K562 (cell line): ENCODE data around the gene INPP4B. TPM values are rescaled to one million over a fixed set of nuclear protein-coding genes. Genes with fewer than 3 reads are reported as not detected.

Experiments used
- ATAC-seq: fragments of 200-7000 bp; cut with Tn5 transposase; 3 replicates; pipeline ENCODE4 v1.9.1; 2020; ENCODE audit warnings: moderate library complexity
- BruUV-seq: library from RNA; stranded (reverse); fragments of 400-500 nt; replicated peaks from 2 replicates; lab custom pipeline; 2021; lab: Mats Ljungman, UMichigan
- CTCF ChIA-PET: fragments of 300-600 bp; formaldehyde crosslinking; extraction: SDS; loops from one replicate; lab custom pipeline; 2021; ENCODE audit warnings: low intra/inter-chr PET ratio; lab: Yijun Ruan, JAX
- POLR2A ChIA-PET: fragments of 300-600, 350-650 bp; sonication (Branson Sonifier 250); formaldehyde crosslinking; extraction: SDS; loops from one replicate; lab custom pipeline; 2021; ENCODE audit warnings: antibody characterized with exemption, inconsistent platforms; lab: Yijun Ruan, JAX
- DNase-seq, 4 experiments: peaks; one replicate each; pipeline versions ENCODE4 v3.0.0 to v3.0.0-alpha.2; 2011 to 2018; ENCODE audit warnings: low spot score in 3 of 4, mixed read lengths in 3 of 4; ENCODE audit errors: extremely low read depth in 1 of 4
- FAIRE-seq: peaks from 2 replicates; lab custom pipeline; 2011; peaks lifted over from hg19 to GRCh38; lab: Jason Lieb, UNC
- H2AFZ ChIP-seq: 2 replicates; pipeline ENCODE4 v1.6.0; 2011; ENCODE audit warnings: low read depth, low read length, control low read depth, inconsistent platforms
- H3K27ac ChIP-seq: fragments of 200-600 bp; 3 replicates; pipeline ENCODE4 v1.8.0; 2011; ENCODE audit warnings: low read depth, mild to moderate bottlenecking, control low read depth, inconsistent platforms, low read length, moderate library complexity, mixed read lengths; ENCODE audit errors: extremely low read depth
- H3K27me3 ChIP-seq, 2 experiments: fragments of 300-600 bp in 1 of 2; 2 replicates in 1 of 2; 3 replicates in 1 of 2; pipeline versions ENCODE4 v1.6.0 to v1.8.0; 2011; ENCODE audit warnings: inconsistent platforms in 2 of 2, low read length in 2 of 2, mild to moderate bottlenecking in 1 of 2, mixed read lengths in 1 of 2, moderate library complexity in 1 of 2; ENCODE audit not compliant: control insufficient read depth in 2 of 2, insufficient read depth in 2 of 2
- H3K36me3 ChIP-seq: fragments of 300-600 bp; 3 replicates; pipeline ENCODE4 v1.8.0; 2011; ENCODE audit warnings: mild to moderate bottlenecking, low read length, inconsistent platforms; ENCODE audit not compliant: control insufficient read depth, insufficient read depth
- H3K4me1 ChIP-seq, 2 experiments: fragments of 200-600 bp in 1 of 2; replicated peaks in 1 of 2; 2 replicates in 1 of 2; 3 replicates in 1 of 2; pipeline versions ENCODE4 v1.5.1 to v1.8.0; 2011; ENCODE audit warnings: inconsistent platforms in 2 of 2, low read length in 2 of 2, mild to moderate bottlenecking in 1 of 2, mixed read lengths in 1 of 2, moderate library complexity in 1 of 2; ENCODE audit not compliant: control insufficient read depth in 2 of 2, insufficient read depth in 2 of 2
- H3K4me2 ChIP-seq: 2 replicates; pipeline ENCODE4 v1.6.1; 2011; ENCODE audit warnings: low read length, control low read depth, inconsistent platforms, mixed read lengths; ENCODE audit not compliant: insufficient read depth
- H3K4me3 ChIP-seq: fragments of 200-600 bp; sonication (generic), shearing (Covaris generic); 2 replicates; pipeline ENCODE4 v1.5.1; 2016; ENCODE audit warnings: control low read depth, inconsistent platforms
- H3K79me2 ChIP-seq: fragments of 200-600 bp; 3 replicates; pipeline ENCODE4 v1.8.0; 2011; ENCODE audit warnings: low read length, inconsistent platforms; ENCODE audit not compliant: control insufficient read depth, insufficient read depth
- H3K9ac ChIP-seq, 2 experiments: 2 replicates each; pipeline versions ENCODE4 v1.6.0 to v1.6.1; 2011; ENCODE audit warnings: low read depth in 2 of 2, low read length in 2 of 2, control low read depth in 1 of 2, inconsistent platforms in 1 of 2, mild to moderate bottlenecking in 1 of 2, mixed read lengths in 1 of 2; ENCODE audit not compliant: insufficient read depth in 1 of 2
- H3K9me1 ChIP-seq: one replicate; pipeline ENCODE4 v1.6.0; 2011; ENCODE audit warnings: inconsistent platforms, mild to moderate bottlenecking, low read length, moderate library complexity; ENCODE audit not compliant: control insufficient read depth, insufficient read depth
- H3K9me3 ChIP-seq: replicated peaks from 2 replicates; pipeline ENCODE4 v1.5.1; 2011; ENCODE audit warnings: low read depth, low read length, inconsistent platforms; ENCODE audit not compliant: control insufficient read depth, insufficient read depth
- H4K20me1 ChIP-seq: replicated peaks from 2 replicates; pipeline ENCODE4 v1.6.1; 2011; ENCODE audit warnings: low read length, inconsistent platforms, mixed read lengths; ENCODE audit not compliant: control insufficient read depth, insufficient read depth
- ATF1 ChIP-seq, 2 experiments: fragments of 450-650 bp in 1 of 2; IDR thresholded peaks; 2 replicates each; pipeline ENCODE4 v1.6.1; 2016; ENCODE audit warnings: missing compliant biosample characterization in 1 of 2, missing genetic modification characterization in 1 of 2
- GATAD2A ChIP-seq: fragments of 450-650 bp; IDR thresholded peaks from 2 replicates; pipeline ENCODE4 v1.6.1; 2017
- MEIS2 ChIP-seq: fragments of 450-650 bp; IDR thresholded peaks from 2 replicates; pipeline ENCODE4 v1.6.1; 2014; ENCODE audit warnings: mild to moderate bottlenecking; ENCODE audit not compliant: partially characterized antibody
- RBM25 ChIP-seq: fragments of 200-400 bp; formaldehyde crosslinking; IDR thresholded peaks from 2 replicates; pipeline ENCODE4 v1.6.1; 2018; ENCODE audit warnings: low read length, low read depth, moderate library complexity; ENCODE audit not compliant: severe bottlenecking
- SOX6 ChIP-seq: fragments of 450-650 bp; IDR thresholded peaks from 2 replicates; pipeline ENCODE4 v1.6.1; 2014; ENCODE audit warnings: mild to moderate bottlenecking
- TCF7L2 ChIP-seq: fragments of 150-350 bp; IDR thresholded peaks from 2 replicates; pipeline ENCODE4 v1.6.1; 2016; ENCODE audit warnings: low read depth, mild to moderate bottlenecking, low read length, moderate library complexity
- ZC3H11A ChIP-seq: IDR thresholded peaks from 2 replicates; pipeline ENCODE4 v1.6.1; 2012; ENCODE audit warnings: low read depth, low read length, improper control_type of control experiment
- ZFP91 ChIP-seq: sonication (generic); formaldehyde crosslinking; IDR thresholded peaks from 2 replicates; pipeline ENCODE4 v1.8.0; 2022; ENCODE audit warnings: mild to moderate bottlenecking, missing genetic modification reagents
- ZFX ChIP-seq: sonication (generic); formaldehyde crosslinking; IDR thresholded peaks from 2 replicates; pipeline ENCODE4 v1.8.0; 2022; ENCODE audit warnings: mild to moderate bottlenecking, missing genetic modification reagents, moderate library complexity
- ZNF717 ChIP-seq: fragments of 250-450 bp; sonication (Bioruptor Pico); IDR thresholded peaks from 2 replicates; pipeline ENCODE4 v1.5.0; 2021
- WGBS: fragments of 100-300 bp; shearing (Covaris generic); methylation state at CpG from one replicate; pipeline ENCODE4 v1.1.6; 2016; ENCODE audit warnings: low coverage, mixed read lengths; ENCODE audit not compliant: insufficient coverage; ENCODE audit errors: missing lambda C conversion rate; 5-methylcytosine and 5-hydroxymethylcytosine counted together
- in situ Hi-C: fragments of 300-500 bp; cut with MboI; formaldehyde crosslinking; loops from 4 replicates; pipeline ENCODE4 v1.15.0; 2018; ENCODE audit warnings: inconsistent platforms, mixed read lengths
- intact Hi-C: fragments of 100-400 bp; cut with micrococcal nuclease; formaldehyde crosslinking; loops from 2 replicates; pipeline ENCODE4 v1.14.2; 2022
- polyA plus RNA-seq, 8 experiments: library from polyadenylated mRNA; depleted of rRNA in 4 of 8; stranded (reverse) in 5 of 8; unstranded in 3 of 8; fragments of >200 nt; fragmentation: Nextera tagmentation in 2 of 8; fragmentation: Illumina TruSeq in 1 of 8; extraction: Ambion mirVana in 2 of 8; extraction: Trizol in 1 of 8; gene quantifications; 2 replicates each; pipeline versions ENCODE4 v1.2.1 to v1.2.3, GENCODE V29; 2011 to 2014; ENCODE audit warnings: inconsistent platforms in 1 of 8, missing spikeins in 1 of 8
- total RNA-seq, 7 experiments: library from RNA; depleted of rRNA in 6 of 7; stranded (reverse); fragments of >200 nt in 6 of 7; fragmentation: Illumina TruSeq in 2 of 7; extraction: Trizol in 2 of 7; gene quantifications; 2 replicates each; pipeline versions ENCODE4 v1.2.1 to v1.2.3, GENCODE V29; 2011 to 2021; ENCODE audit warnings: low replicate concordance in 1 of 7
- TF ChIP-seq, protein P1 (sequence below): sonication (generic); formaldehyde crosslinking; IDR thresholded peaks from 2 replicates; pipeline ENCODE4 v1.8.0; 2022; ENCODE audit warnings: mild to moderate bottlenecking, low read depth, missing genetic modification reagents
- TF ChIP-seq, protein P2 (sequence below): sonication (generic); formaldehyde crosslinking; IDR thresholded peaks from 2 replicates; pipeline ENCODE4 v1.8.0; 2022; ENCODE audit warnings: mild to moderate bottlenecking, missing genetic modification reagents
- TF ChIP-seq, protein P3 (sequence below): fragments of 250-450 bp; sonication (Bioruptor Pico); IDR thresholded peaks from 2 replicates; pipeline ENCODE4 v1.5.0; 2021

The INPP4B gene
- total and polyA plus RNA-seq, 9 of the 15 experiments (the other 6 are each of a cell fraction or from before 2014, with no cell fraction given) = 0.04 to 0.11 TPM; not detected in 7

- ATAC-seq = no peak
- Histone ChIP-seq H3K4me3 (no peak overlapping the region), H3K79me2 (no peaks in the 10 kb centered on the region), H3K9me3 (no peaks in the 10 kb centered on the region), H3K27ac (no peak overlapping the region), H3K36me3 (no peaks in the 10 kb centered on the region), H3K4me1 (no peaks in the 10 kb centered on the region), H3K9me1 (no peaks in the 10 kb centered on the region), H3K27me3 (no peaks in the 10 kb centered on the region), H3K9ac (no peak overlapping the region), H3K4me2 (no peak overlapping the region), H2AFZ (no peak overlapping the region), H4K20me1 (no peaks in the 10 kb centered on the region)
- in situ Hi-C loops = no loop called here
- intact Hi-C loops = no loop called here
- DNase-seq = no peak
- CTCF ChIA-PET = no interaction called here
- no peak for FAIRE-seq
- no TSS peak for BruUV-seq
- POLR2A ChIA-PET = no interaction called here
- 6% methylated on average over 2 of the region's 2 CpGs for WGBS
- TF ChIP-seq RBM25 (no peak), GATAD2A (no peak), ATF1 (CRISPR knock-in tag; IDR thresholded peaks at IDR 0.05) (no peak), ATF1 (tag; IDR thresholded peaks at IDR 0.05) (no peak), ZC3H11A (no peak), TCF7L2 (no peak), ZFP91 (CRISPR knock-in tag) (no peak), ZFX (CRISPR knock-in tag) (no peak), SOX6 (no peak), MEIS2 (no peak), ZNF717 (CRISPR knock-in tag) (no peak)
- TF ChIP-seq, protein P1, sequence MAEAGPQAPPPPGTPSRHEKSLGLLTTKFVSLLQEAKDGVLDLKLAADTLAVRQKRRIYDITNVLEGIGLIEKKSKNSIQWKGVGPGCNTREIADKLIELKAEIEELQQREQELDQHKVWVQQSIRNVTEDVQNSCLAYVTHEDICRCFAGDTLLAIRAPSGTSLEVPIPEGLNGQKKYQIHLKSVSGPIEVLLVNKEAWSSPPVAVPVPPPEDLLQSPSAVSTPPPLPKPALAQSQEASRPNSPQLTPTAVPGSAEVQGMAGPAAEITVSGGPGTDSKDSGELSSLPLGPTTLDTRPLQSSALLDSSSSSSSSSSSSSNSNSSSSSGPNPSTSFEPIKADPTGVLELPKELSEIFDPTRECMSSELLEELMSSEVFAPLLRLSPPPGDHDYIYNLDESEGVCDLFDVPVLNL (CRISPR knock-in tag) = no peak
- TF ChIP-seq, protein P2, sequence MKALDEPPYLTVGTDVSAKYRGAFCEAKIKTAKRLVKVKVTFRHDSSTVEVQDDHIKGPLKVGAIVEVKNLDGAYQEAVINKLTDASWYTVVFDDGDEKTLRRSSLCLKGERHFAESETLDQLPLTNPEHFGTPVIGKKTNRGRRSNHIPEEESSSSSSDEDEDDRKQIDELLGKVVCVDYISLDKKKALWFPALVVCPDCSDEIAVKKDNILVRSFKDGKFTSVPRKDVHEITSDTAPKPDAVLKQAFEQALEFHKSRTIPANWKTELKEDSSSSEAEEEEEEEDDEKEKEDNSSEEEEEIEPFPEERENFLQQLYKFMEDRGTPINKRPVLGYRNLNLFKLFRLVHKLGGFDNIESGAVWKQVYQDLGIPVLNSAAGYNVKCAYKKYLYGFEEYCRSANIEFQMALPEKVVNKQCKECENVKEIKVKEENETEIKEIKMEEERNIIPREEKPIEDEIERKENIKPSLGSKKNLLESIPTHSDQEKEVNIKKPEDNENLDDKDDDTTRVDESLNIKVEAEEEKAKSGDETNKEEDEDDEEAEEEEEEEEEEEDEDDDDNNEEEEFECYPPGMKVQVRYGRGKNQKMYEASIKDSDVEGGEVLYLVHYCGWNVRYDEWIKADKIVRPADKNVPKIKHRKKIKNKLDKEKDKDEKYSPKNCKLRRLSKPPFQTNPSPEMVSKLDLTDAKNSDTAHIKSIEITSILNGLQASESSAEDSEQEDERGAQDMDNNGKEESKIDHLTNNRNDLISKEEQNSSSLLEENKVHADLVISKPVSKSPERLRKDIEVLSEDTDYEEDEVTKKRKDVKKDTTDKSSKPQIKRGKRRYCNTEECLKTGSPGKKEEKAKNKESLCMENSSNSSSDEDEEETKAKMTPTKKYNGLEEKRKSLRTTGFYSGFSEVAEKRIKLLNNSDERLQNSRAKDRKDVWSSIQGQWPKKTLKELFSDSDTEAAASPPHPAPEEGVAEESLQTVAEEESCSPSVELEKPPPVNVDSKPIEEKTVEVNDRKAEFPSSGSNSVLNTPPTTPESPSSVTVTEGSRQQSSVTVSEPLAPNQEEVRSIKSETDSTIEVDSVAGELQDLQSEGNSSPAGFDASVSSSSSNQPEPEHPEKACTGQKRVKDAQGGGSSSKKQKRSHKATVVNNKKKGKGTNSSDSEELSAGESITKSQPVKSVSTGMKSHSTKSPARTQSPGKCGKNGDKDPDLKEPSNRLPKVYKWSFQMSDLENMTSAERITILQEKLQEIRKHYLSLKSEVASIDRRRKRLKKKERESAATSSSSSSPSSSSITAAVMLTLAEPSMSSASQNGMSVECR (CRISPR knock-in tag) = no peak
- TF ChIP-seq, protein P3, sequence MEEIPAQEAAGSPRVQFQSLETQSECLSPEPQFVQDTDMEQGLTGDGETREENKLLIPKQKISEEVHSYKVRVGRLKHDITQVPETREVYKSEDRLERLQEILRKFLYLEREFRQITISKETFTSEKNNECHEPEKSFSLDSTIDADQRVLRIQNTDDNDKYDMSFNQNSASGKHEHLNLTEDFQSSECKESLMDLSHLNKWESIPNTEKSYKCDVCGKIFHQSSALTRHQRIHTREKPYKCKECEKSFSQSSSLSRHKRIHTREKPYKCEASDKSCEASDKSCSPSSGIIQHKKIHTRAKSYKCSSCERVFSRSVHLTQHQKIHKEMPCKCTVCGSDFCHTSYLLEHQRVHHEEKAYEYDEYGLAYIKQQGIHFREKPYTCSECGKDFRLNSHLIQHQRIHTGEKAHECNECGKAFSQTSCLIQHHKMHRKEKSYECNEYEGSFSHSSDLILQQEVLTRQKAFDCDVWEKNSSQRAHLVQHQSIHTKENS (CRISPR knock-in tag) = no peak
Observed at GRCh38 chr4:142142366-142143054, 703.6 kb downstream of the INPP4B start.
